Fibroblast of lung (primary cell): Measurements from ENCODE around the gene CAMTA1.

Experiments used
- CTCF ChIP-seq, 2 donors: IDR thresholded peaks in 1 of 2; conservative IDR thresholded peaks in 1 of 2; 1 replicate in 1 of 2; 2 replicates in 1 of 2; pipeline ENCODE4 v1.5.1; 2011 to 2012; ENCODE audit warnings: low read length in 2 of 2, control low read depth in 1 of 2, inconsistent platforms in 1 of 2, low read depth in 1 of 2, mild to moderate bottlenecking in 1 of 2
- EZH2 ChIP-seq: IDR thresholded peaks from 2 replicates; pipeline ENCODE4 v1.5.1; 2012; ENCODE audit warnings: low read length, control low read depth, mild to moderate bottlenecking; ENCODE audit errors: missing control alignments

DNA sequence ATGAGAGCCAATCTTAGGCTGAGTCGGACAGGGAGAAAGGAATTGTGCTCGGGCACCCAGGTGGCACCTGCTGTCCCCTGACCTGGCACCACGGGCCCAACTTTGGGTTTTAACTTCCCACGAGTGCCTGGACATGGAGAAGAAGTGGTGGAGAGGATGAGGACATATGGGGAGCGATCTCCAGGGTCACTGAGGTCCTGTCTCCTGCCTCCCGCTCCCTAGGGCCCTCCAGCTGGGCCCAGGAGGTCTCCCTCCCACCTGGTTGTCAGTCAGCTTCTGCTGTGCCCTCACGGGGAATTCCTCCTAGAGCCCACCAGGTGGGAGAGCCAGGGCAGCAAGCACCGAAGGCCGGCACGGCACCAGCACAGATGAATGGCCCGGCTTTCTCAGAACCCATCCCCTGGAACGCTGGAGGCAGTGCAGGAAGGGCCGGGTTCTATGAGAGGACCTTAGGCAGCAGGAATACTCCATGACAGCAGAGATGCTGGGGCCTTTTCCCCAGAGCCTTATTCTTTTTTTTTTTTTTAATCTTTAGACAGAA is 435.5 kb downstream of the CAMTA1 start:
- TF ChIP-seq CTCF (conservative IDR thresholded peaks at IDR 0.05 in 1 of 2, IDR thresholded peaks at IDR 0.05 in 1 of 2; ENCODE audit: low read depth in 1 of 2, low read length in 2 of 2) (no peak), EZH2 (no peak)
